ENCODE results near the gene TMEM39A. TPM values are rescaled to one million over a fixed set of nuclear protein-coding genes. Genes with fewer than 3 reads are reported as not detected.

The TMEM39A gene
- total RNA-seq, 6 experiments from 2014 or later, result 14.9 to 34.6 (median 20.9) TPM

DNA sequence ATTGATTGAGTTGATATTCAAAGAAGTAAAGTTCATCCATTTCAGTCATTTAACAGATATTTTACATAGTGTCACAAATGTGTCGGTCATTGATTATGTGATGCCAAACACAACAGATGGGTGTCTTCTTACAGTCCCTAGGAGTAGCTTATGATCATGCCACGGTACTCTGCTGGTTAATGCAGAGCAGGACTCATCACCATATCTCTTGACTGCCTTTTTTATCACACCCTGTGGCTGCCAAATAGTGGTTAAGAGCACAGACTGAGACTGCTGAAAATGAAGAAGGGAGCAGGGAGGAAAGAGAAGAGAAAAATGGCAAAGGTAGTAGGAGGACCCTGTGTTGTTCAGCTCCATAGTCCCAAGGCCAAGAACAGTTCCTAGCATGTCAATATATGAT is 22.1 kb upstream of the TMEM39A start:
- DNase-seq, result no peak
- Histone ChIP-seq H3K4me3 (no peak overlapping the region), H3K27me3 (no peaks in the 10 kb centered on the region), H3K27ac (no peak overlapping the region), H3K36me3 (peaks cover 0 to 38% (median 8%) of the 10 kb centered on the region in 4 donors), H3K4me1 (no peaks in the 10 kb centered on the region), H3K9me3 (no peaks in the 10 kb centered on the region)
- intact Hi-C loops (cut with DNase I), result no loop called here
- 88% methylated on average over 2 of the region's 2 CpGs for WGBS (ENCODE audit: insufficient coverage, low coverage, low lambda C conversion rate, missing lambda C conversion rate)
- no peak for TF ChIP-seq POLR2A (IDR thresholded peaks at IDR 0.05)
- TF ChIP-seq, protein P1, sequence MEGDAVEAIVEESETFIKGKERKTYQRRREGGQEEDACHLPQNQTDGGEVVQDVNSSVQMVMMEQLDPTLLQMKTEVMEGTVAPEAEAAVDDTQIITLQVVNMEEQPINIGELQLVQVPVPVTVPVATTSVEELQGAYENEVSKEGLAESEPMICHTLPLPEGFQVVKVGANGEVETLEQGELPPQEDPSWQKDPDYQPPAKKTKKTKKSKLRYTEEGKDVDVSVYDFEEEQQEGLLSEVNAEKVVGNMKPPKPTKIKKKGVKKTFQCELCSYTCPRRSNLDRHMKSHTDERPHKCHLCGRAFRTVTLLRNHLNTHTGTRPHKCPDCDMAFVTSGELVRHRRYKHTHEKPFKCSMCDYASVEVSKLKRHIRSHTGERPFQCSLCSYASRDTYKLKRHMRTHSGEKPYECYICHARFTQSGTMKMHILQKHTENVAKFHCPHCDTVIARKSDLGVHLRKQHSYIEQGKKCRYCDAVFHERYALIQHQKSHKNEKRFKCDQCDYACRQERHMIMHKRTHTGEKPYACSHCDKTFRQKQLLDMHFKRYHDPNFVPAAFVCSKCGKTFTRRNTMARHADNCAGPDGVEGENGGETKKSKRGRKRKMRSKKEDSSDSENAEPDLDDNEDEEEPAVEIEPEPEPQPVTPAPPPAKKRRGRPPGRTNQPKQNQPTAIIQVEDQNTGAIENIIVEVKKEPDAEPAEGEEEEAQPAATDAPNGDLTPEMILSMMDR (IDR thresholded peaks at IDR 0.05), result no peak
- no peak for ATAC-seq

DNA sequence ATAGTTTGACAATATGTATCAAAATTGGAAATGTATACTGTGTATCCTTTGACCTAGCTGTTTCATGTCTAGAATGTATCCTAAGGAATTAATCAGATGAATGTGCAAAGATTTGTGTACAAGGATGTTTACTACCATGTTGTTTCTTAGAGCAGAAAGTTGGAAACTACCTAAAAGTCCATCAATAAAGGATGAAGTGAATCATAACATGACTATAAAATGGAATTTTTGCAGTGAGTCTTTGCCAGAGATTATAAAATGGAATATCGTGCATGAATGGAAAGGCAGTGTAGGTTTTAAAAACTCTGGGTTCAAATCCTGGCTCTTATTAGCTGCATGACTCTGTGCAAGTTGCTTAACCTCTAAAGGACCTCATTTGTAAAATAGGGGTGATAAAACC is 19.7 kb upstream of the TMEM39A start:
- H3K27me3 ChIP-seq, result no peaks in the 10 kb centered on the region
- intact Hi-C loops (cut with DNase I), result no loop called here
- H3K4me3 ChIP-seq, result no peak overlapping the region
- H3K4me1 ChIP-seq, result no peaks in the 10 kb centered on the region
- no peaks in the 10 kb centered on the region for H3K9me3 ChIP-seq
- TF ChIP-seq POLR2A (IDR thresholded peaks at IDR 0.05), result no peak
- TF ChIP-seq, protein P1 (IDR thresholded peaks at IDR 0.05), result no peak
- no peak overlapping the region for H3K27ac ChIP-seq
- DNase-seq, result no peak
- WGBS (ENCODE audit: insufficient coverage, low coverage, low lambda C conversion rate, missing lambda C conversion rate), result 84% methylated on average over 1 of the region's 1 CpG
- H3K36me3 ChIP-seq, result peaks cover 0 to 35% (median 10%) of the 10 kb centered on the region in 4 donors
- ATAC-seq, result no peak

DNA sequence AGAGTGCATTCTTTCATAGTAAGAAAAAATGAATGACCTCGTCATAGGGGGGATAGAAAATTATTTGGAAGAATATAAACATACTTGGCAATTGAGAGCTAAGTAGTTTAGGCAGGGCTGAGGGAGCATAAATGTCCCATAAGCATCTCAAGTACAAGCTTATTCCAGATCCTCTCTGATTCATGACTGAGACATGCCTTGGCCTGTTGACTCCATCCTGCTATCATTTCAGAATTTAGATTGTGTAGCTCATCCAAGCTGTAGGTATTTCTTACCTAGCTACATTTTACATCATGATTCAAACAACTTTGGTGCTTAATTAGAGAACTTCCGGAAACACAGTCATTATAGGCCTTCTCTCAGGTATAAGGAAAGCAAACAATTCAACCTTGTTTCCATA is 17.7 kb upstream of the TMEM39A start:
- Histone ChIP-seq H3K27ac (no peak overlapping the region), H3K4me3 (no peak overlapping the region), H3K36me3 (peaks cover 0 to 26% (median 6%) of the 10 kb centered on the region in 4 donors), H3K4me1 (no peaks in the 10 kb centered on the region), H3K27me3 (no peaks in the 10 kb centered on the region), H3K9me3 (no peaks in the 10 kb centered on the region)
- intact Hi-C loops (cut with DNase I), result no loop called here
- 100% methylated on average over 2 of the region's 2 CpGs for WGBS (ENCODE audit: insufficient coverage, low coverage, low lambda C conversion rate, missing lambda C conversion rate)
- no peak for ATAC-seq
- no peak for TF ChIP-seq POLR2A (IDR thresholded peaks at IDR 0.05)
- TF ChIP-seq, protein P1 (IDR thresholded peaks at IDR 0.05), result no peak
- no peak for DNase-seq

- Histone ChIP-seq H3K27ac (no peak overlapping the region), H3K36me3 (peaks cover 0 to 10% (median 2%) of the 10 kb centered on the region in 4 donors), H3K9me3 (no peaks in the 10 kb centered on the region), H3K4me1 (peaks cover 0 to 11% (median 0%) of the 10 kb centered on the region in 4 donors), H3K4me3 (no peak overlapping the region), H3K27me3 (no peaks in the 10 kb centered on the region)
- TF ChIP-seq POLR2A (IDR thresholded peaks at IDR 0.05), result no peak
- TF ChIP-seq, protein P1 (IDR thresholded peaks at IDR 0.05), result no peak
- DNase-seq (no peak), ATAC-seq (no peak)
- intact Hi-C loops (cut with DNase I), result no loop called here
- WGBS (ENCODE audit: insufficient coverage, low coverage, low lambda C conversion rate, missing lambda C conversion rate), result 95% methylated on average over 6 of the region's 6 CpGs
These were observed 7.5 kb upstream of the TMEM39A start for GRCh38 chr3:119470866-119471265.
